HG03097 (cell line): ENCODE measurements around the gene PHLDA3.
"Not testable (repeated sequence)": the region's sequence is repeated elsewhere in the genome, so short reads cannot be mapped to it uniquely, and the experiment has no call there.

Source experiments
- ATAC-seq: cut with Tn5 transposase; IDR thresholded peaks from one replicate; pipeline ENCODE4 v1.9.1; 2021; ENCODE audit not compliant: unreplicated experiment, low FRiP score

PHLDA3 gene

DNA sequence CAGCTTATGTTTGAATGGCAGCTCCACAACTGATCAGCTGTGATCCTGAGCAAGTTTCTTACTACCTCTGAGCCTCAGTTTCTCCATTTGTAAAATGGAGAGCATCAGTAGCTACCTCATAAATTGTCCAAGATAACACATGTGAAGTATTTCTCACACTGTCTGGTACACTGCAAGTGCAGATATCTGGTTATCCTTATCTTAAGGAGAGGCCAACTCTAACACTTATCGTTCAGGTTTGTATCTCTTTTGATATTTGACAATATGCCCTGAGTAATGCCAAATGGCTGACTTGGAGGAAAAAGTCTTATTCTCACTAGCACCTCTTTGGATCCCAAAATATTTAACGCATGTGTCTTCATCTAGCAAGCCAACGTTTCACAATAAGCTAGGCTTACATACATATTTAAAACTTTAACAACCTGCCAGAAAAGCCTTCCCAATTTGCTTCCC, 35.2 kb upstream of the PHLDA3 start:
- ATAC-seq: no peak

DNA sequence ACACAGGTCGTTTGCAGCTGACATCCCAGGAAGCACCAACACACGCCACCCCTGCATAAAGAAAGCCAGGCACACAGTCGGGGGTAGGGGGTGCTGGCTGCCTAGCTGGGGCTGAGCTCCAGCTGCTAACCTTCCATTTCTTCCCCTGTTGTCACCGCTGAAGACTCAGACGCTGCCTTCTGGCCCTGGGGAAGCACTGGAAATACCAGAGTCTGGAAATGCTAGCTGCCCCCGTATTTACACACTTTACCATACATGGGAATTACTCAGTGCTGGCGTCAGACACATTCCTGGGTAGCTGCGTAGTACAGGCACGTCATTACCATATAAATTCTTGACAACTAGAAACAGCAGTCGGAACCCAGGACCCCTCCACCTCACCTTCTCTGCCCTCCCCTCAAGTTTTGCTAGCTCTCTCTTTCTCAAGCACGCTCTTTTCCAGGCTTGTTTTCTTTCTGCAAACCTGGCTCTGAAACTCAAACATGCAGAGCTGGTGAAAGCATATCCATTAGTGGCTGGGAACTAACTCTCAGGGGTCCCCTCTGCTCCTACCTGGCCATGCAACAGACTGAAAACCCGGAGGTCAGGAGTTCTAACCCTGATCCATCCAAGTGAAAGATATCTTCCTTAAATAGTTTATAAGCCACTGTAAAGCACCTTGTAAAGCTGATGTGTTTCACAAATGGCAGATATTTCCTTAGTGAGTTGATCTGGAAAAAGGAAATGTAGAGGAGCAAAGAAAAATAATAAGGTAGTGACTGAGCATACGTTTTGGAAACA, 34.6 kb upstream of the PHLDA3 start:
- no peak for ATAC-seq

GRCh38 chr1:201502511-201502857, 33.5 kb upstream of the PHLDA3 start:
- no peak for ATAC-seq

GRCh38 chr1:201501812-201502510, 33.0 kb upstream of the PHLDA3 start:
- no peak for ATAC-seq

- no peak for ATAC-seq
Measured at GRCh38 chr1:201501144-201501543, 32.2 kb upstream of the PHLDA3 start.

DNA sequence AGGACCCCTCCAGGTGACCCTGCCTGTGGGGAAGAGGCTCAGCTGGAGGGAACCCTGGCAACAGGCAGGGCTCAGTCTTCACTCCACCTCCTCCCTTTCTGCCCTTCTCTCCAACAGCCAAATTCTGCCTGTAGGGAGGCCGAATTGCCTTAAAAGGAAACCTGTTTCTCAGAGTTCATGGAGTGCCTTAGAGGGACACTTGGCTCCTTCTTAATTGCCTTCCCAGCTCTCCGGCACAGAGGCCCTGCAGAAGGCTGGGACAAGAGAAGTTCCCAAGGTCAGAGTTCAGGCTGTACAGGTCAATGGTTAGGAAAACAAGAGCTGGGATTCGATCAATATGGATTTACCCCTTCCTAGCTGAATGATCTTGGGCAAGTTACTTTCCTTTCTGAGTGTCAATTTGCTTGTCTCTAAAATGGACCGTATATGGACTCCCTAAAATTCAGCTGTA, 31.7 kb upstream of the PHLDA3 start:
- ATAC-seq: no peak

GRCh38 chr1:201499795-201500669, 31.0 kb upstream of the PHLDA3 start:
- no peak for ATAC-seq

DNA sequence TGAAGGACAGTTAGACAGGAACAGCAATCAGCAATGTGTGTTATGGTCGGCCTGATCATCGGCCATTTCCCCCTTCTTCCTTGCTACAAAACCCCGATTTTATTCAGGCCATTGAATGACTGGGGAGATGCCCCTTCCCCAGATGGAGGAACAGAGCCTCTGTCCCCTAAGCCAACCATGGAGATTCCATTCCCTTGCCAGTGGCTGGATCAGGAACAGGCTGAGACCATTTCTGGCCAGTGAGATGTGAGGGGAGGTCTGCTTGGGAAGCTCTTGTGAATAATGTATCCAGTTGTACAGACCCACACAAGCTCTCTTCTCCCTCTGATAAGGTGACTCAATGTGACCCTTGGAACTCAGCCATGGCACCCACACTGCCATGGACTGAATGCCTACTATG, 30.2 kb upstream of the PHLDA3 start:
- ATAC-seq: no peak

GRCh38 chr1:201498621-201499020, 29.6 kb upstream of the PHLDA3 start:
- ATAC-seq: no peak

DNA sequence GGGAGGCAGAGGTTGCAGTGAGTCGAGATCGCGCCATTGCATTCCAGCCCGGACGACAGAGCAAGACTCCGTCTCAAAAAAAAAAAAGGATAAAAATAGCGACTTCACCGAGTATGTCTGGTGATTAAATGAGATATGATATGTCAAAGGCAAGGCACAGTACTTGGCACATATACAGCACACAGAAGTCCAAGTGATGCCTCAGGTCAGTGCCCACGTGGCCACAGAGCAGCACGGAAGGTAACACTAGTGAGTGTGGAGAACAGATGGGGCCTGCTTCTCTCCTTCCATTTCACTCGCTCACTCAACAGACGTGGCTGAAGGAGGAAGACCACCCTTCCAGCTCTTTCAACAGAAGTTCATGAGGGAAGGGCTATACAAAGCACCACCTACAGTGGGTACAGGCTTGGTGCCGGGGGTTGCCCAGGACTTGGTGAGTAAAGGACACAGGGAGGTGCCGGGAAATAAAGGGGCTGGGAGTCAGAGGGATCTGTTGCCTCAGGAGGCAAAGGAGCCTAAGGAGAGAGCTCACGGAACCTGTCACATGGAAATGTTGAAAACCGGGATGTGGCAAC, 29.0 kb upstream of the PHLDA3 start:
- ATAC-seq: no peak

DNA sequence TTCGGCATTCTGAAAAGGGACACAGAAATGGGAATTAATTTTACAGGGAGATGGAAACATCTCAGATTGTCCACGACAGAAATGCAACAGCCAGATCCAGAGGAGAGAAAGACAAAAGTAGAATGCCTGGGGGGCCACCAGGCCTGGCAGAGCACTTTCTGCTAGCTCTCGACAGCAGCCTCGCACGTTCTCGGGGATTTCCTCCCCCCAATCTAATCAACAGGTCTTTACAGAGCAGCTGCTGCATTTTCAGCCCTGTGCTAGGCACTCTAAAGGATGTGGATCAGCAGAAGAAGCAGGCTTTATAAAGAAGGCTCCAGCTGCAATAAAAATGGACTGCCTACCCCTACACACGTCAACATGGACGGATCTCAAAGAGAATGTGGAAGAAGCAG, 27.3 kb upstream of the PHLDA3 start:
- ATAC-seq: no peak

DNA sequence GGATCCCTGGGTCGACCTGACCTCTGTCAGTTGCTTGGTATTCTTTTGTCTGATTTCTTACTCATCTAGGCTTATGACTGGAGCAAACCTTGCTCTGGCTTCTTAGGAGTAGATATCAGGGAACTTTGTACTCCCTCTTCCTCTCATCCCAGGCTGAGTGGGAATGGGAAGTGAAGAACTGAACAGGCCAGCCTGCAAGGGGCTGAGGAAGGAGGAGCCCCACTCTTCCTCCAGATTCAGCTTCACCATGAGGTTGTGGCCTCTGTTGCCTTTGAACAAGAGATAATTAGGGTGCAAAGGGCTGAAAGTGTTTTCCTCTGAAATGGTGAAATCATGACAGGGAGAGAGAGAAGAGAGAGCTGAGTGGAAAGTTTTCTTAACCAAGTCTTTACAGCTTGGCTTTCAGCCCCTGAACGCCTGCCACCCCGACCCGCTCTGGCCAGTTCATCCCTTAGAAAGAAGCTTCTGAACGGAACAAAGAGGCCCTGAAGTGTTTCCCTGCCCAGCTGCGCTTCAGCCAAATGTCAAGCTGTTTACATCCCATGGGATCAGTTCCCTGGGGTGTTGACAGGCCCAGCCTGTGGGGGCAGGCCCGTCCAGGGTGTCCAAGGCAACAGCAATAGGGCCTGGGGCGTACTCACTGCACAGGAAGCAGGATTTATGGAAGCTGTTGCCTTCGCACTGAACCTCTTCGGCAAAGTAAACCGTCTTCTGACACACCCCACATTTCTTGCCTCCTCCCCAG, 26.7 kb upstream of the PHLDA3 start:
- no peak for ATAC-seq

DNA sequence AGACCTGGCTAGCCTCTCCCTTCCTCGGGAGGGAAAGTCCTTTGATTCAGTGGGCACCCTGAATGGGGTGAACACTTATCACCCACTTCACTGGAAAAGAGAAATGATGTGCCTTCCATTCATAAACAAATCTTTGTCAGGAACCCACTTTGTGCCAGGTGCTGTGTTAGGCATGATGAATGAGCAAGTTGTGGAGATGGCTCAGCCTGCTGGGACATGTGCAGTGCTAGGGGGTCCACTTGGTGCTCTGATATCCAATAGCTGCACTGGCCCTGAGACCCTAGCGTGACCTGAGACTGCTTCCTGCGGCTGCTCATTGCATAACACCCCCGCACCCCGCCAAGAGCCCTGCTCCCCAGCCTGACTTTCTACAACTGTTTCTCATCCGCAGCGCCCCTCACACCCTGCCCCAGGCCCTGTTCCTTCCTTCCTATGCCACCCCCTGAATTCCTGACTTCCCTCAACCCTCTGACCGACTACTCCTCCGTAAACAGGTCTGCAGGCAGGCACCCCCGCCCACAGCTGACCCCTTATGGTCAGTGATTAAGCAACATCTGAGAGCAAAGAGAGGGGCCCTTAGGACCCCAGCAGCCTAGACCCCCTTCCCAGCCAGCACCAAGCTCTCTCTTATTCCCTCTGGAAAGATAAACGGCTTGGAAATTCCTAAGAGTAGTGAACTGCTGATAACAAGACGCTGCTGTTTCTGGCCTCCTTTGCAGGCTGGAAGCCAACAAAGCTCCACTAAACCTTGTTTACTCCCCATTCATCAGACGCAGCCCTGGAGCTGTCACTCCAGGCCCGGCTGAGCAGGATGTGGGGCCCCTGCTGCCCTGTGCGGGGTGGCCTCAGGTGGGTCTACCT, 25.0 kb upstream of the PHLDA3 start:
- ATAC-seq: no peak

DNA sequence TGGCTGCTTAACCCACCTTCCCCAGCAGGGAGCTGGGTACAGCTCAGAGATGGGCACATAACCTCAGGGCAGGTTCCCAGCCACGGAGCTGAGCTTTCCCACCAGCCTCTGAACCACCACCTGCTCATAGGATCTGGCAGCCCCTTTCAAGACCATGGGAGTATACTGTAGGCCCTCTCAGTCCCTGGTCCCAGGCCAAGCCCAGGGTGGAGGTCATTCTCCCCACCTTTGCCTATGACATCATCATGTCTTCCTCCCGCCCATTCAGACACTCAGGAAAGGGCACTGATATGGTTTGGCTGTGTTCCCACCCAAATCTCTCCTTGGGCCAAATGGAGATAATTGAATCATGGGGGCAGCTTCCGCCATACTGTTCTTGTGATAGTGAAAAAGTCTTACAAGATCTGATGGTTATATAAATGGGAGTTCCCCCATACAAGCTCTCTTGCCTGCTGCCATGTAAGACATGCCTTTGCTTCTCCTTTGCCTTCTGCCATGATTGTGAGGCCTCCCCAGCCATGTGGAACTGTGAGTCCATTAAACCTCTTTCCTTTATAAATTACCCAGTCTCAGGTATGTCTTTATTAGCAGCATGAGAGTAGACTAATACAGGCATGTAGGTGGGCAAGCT, 24.2 kb upstream of the PHLDA3 start:
- not testable (repeated sequence) for ATAC-seq

DNA sequence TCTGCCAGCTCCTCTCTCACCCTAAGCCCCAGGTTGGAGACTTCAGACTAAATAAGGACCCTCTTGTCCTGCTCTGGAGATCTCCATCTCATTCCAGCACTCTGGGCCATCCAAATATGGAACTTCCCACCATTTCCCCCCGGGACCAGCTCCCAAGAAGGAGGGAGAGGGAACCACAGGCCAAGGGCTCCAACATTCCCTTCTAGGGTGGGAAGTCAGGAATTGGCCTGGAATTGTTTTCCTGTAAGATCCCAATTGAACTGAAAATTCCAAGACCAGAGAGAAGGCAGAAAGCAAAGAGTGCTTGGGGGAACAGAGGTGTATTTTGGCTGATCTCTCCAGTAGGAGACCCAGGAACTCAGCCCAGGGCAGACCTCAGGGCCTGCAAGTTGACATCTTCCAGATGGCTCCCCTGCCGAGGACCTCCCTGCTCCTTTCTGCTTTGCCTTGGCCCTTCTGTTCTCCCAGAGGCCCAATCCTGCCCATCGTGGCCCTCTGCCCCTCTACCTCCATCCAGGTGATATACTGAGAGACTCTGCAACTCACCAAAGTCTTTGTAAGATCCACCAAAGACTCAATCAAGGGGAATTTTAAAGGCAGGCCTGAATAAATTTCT, 23.0 kb upstream of the PHLDA3 start:
- ATAC-seq: no peak

GRCh38 chr1:201490708-201491131, 21.7 kb upstream of the PHLDA3 start:
- ATAC-seq: no peak

DNA sequence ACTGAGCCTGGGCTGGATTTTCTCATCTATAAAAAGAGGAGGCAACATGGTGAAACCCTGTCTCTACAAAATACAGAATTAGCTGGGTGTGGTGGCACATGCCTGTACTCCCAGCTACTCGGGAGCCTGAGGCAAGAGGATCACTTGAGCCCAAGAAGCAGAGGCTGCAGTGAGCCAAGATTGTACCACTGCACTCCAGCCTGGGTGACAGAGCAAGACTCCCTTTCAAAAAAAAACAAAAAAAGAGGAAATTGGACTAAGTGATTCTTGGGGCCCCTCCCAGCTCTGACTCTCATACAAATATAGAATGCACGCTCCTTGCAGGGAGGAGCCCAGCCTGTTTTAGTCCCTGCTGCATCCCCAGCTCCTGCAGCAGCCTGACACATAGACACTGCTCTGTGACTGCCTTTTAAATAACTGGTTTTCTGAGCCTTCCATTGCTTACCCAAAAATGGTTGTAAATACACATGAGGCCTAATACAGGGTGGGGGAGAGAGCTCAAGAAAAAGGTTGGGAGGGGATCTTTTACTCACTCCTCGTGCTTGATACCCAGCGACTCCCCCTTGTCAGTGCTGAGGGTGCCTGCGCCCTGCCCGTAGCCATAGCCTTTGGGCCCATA, 20.8 kb upstream of the PHLDA3 start:
- ATAC-seq: no peak
